HepG2 (cell line): ENCODE measurements around the gene SCUBE1. TPM values are rescaled to one million over a fixed set of nuclear protein-coding genes. Genes with fewer than 3 reads are reported as not detected.

Experiments used
- ARNT ChIP-seq: fragments of 450-650 bp; IDR thresholded peaks from 2 replicates; pipeline ENCODE4 v1.6.1; 2017
- CBX5 ChIP-seq: sonication (generic); formaldehyde crosslinking; IDR thresholded peaks from 2 replicates; pipeline ENCODE4 v1.4.0; 2020; ENCODE audit warnings: missing genetic modification reagents, borderline replicate concordance
- DR1 ChIP-seq: sonication (generic); formaldehyde crosslinking; IDR thresholded peaks from 2 replicates; pipeline ENCODE4 v1.8.0; 2021; ENCODE audit warnings: mild to moderate bottlenecking, missing genetic modification reagents, inconsistent platforms
- HDAC2 ChIP-seq: sonication (generic); formaldehyde crosslinking; IDR thresholded peaks from 2 replicates; pipeline ENCODE4 v1.4.0; 2020; ENCODE audit warnings: missing genetic modification reagents
- HNRNPLL ChIP-seq: fragments of 200-400 bp; formaldehyde crosslinking; IDR thresholded peaks from 2 replicates; pipeline ENCODE4 v1.6.1; 2017; ENCODE audit warnings: mild to moderate bottlenecking, low read depth, low read length; ENCODE audit not compliant: poor library complexity, severe bottlenecking
- RXRB ChIP-seq: IDR thresholded peaks from 2 replicates; pipeline ENCODE4 v1.6.1; 2016; ENCODE audit warnings: borderline replicate concordance, missing genetic modification reagents, missing compliant biosample characterization
- SALL2 ChIP-seq: sonication (generic); formaldehyde crosslinking; IDR thresholded peaks from 2 replicates; pipeline ENCODE4 v1.8.1; 2023; ENCODE audit warnings: mild to moderate bottlenecking, missing genetic modification reagents, inconsistent platforms
- SOX6 ChIP-seq, 2 experiments: fragments of 450-650 bp in 1 of 2; sonication (generic) in 1 of 2; formaldehyde crosslinking in 1 of 2; IDR thresholded peaks; 2 replicates each; pipeline versions ENCODE4 v1.4.0 to v1.6.1; 2017 to 2020; ENCODE audit warnings: antibody characterized with exemption in 1 of 2, mild to moderate bottlenecking in 1 of 2, missing genetic modification reagents in 1 of 2
- U2AF1 ChIP-seq: fragments of 200-400 bp; formaldehyde crosslinking; optimal IDR thresholded peaks from 2 replicates; pipeline ENCODE3; 2017; ENCODE audit warnings: mild to moderate bottlenecking, low read depth, low read length
- ZEB1 ChIP-seq: IDR thresholded peaks from 2 replicates; pipeline ENCODE4 v1.6.1; 2012; ENCODE audit warnings: mild to moderate bottlenecking, low read depth, inconsistent platforms; ENCODE audit not compliant: insufficient replicate concordance
- ZFP37 ChIP-seq: sonication (generic); formaldehyde crosslinking; IDR thresholded peaks from 2 replicates; pipeline ENCODE4 v1.4.0; 2020; ENCODE audit warnings: missing genetic modification reagents, borderline replicate concordance
- ZFP82 ChIP-seq: sonication (generic); formaldehyde crosslinking; IDR thresholded peaks from 2 replicates; pipeline ENCODE4 v1.5.1; 2020; ENCODE audit warnings: mild to moderate bottlenecking, missing genetic modification reagents, borderline replicate concordance
- ZNF432 ChIP-seq: sonication (generic); formaldehyde crosslinking; IDR thresholded peaks from 2 replicates; pipeline ENCODE4 v1.5.0; 2020; ENCODE audit warnings: missing genetic modification reagents, mild to moderate bottlenecking, borderline replicate concordance
- ZNF546 ChIP-seq: sonication (generic); formaldehyde crosslinking; conservative IDR thresholded peaks from 2 replicates; pipeline ENCODE4 v1.8.1; 2023; ENCODE audit warnings: mild to moderate bottlenecking, missing genetic modification reagents
- ZNF549 ChIP-seq: sonication (generic); formaldehyde crosslinking; IDR thresholded peaks from 2 replicates; pipeline ENCODE4 v1.5.0; 2020; ENCODE audit warnings: missing genetic modification reagents
- polyA plus RNA-seq, 8 experiments: library from polyadenylated mRNA; depleted of rRNA in 3 of 8; stranded (reverse) in 7 of 8; unstranded in 1 of 8; fragments of >200 nt; fragmentation: Illumina TruSeq in 4 of 8; extraction: Trizol in 4 of 8; gene quantifications; 2 replicates each; pipeline versions ENCODE4 v1.2.1 to v1.2.3, GENCODE V29; 2011 to 2016; ENCODE audit warnings: low read depth in 4 of 8, missing spikeins in 1 of 8, mixed read lengths in 1 of 8; ENCODE audit not compliant: insufficient read depth in 1 of 8
- total RNA-seq, 5 experiments: library from RNA; depleted of rRNA; stranded (reverse); fragments of >200 nt; fragmentation: Illumina TruSeq; extraction: Trizol; gene quantifications; 2 replicates each; pipeline ENCODE4 v1.2.3, GENCODE V29; 2016; ENCODE audit warnings: low read depth in 1 of 5
- TF ChIP-seq, protein P1 (sequence below): IDR thresholded peaks from 2 replicates; pipeline ENCODE4 v1.6.1; 2016; ENCODE audit warnings: missing genetic modification reagents, missing compliant biosample characterization
- TF ChIP-seq, protein P2 (sequence below): sonication (generic); formaldehyde crosslinking; IDR thresholded peaks from 2 replicates; pipeline ENCODE4 v1.4.0; 2020; ENCODE audit warnings: missing genetic modification reagents
- TF ChIP-seq, protein P3 (sequence below): fragments of 450-650 bp; IDR thresholded peaks from 2 replicates; pipeline ENCODE4 v1.6.1; 2016
- TF ChIP-seq, protein P4 (sequence below): sonication (generic); formaldehyde crosslinking; IDR thresholded peaks from 2 replicates; pipeline ENCODE4 v1.8.0; 2022; ENCODE audit warnings: low read depth, missing genetic modification reagents

The SCUBE1 gene
- total and polyA plus RNA-seq, 2 of the 13 experiments (the other 11 are each of a cell fraction or from before 2014, with no cell fraction given): under 0.01 to 0.05 TPM

DNA sequence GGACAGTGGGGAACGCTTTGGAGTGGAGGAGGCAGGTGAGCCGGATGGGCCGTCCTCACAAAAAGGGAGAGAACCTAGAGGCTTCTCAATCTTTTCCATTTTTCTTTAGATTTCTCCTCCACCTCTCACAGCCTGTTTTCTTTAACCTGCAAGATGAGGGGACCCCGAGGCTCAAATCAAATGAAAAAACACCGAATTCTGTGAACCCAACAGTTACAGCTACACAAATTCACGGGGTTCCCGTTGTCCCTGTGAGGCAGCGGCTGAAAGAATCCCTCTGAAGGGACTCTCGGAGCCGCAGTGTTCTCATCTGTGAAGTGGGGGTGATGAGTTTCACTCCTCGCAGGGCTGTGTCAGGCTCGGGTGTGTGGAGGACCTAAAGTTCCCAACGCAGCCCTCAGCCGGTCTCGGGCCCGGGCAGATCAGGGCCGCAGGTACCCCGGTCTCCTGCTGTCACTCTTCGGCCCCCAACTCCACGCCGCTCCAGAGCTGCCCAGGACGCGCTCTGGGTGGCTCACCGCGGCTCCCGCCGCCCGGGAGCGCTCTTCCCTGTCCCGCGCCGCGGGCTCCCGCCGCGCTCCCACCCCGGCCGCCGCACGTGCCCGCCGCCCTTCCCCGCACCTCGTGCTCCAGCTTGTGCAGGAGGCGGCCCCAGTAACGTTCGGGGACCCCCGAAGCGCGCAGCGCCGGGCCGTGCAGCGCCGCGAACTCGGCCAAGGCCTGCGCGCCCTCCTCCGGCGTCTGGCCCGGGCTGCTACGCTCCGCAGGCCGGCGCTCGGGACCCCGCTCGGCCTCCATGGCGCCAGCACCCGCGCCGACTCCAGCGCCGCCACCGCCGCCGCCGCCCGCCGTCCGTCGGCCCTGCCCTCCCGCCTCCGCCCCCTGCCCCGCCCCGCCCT is 156.7 kb downstream of the SCUBE1 start, which contains the start of gene TTLL12 (continued):
- TF ChIP-seq, protein P1, sequence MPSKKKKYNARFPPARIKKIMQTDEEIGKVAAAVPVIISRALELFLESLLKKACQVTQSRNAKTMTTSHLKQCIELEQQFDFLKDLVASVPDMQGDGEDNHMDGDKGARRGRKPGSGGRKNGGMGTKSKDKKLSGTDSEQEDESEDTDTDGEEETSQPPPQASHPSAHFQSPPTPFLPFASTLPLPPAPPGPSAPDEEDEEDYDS (CRISPR knock-in tag): no peak
- TF ChIP-seq CBX5 (CRISPR knock-in tag): no peak
- no peak for TF ChIP-seq ZFP82
- TF ChIP-seq RXRB (CRISPR knock-in tag): no peak
- TF ChIP-seq U2AF1: no peak
- no peak for TF ChIP-seq ZFP37 (CRISPR knock-in tag)
- TF ChIP-seq, protein P2, sequence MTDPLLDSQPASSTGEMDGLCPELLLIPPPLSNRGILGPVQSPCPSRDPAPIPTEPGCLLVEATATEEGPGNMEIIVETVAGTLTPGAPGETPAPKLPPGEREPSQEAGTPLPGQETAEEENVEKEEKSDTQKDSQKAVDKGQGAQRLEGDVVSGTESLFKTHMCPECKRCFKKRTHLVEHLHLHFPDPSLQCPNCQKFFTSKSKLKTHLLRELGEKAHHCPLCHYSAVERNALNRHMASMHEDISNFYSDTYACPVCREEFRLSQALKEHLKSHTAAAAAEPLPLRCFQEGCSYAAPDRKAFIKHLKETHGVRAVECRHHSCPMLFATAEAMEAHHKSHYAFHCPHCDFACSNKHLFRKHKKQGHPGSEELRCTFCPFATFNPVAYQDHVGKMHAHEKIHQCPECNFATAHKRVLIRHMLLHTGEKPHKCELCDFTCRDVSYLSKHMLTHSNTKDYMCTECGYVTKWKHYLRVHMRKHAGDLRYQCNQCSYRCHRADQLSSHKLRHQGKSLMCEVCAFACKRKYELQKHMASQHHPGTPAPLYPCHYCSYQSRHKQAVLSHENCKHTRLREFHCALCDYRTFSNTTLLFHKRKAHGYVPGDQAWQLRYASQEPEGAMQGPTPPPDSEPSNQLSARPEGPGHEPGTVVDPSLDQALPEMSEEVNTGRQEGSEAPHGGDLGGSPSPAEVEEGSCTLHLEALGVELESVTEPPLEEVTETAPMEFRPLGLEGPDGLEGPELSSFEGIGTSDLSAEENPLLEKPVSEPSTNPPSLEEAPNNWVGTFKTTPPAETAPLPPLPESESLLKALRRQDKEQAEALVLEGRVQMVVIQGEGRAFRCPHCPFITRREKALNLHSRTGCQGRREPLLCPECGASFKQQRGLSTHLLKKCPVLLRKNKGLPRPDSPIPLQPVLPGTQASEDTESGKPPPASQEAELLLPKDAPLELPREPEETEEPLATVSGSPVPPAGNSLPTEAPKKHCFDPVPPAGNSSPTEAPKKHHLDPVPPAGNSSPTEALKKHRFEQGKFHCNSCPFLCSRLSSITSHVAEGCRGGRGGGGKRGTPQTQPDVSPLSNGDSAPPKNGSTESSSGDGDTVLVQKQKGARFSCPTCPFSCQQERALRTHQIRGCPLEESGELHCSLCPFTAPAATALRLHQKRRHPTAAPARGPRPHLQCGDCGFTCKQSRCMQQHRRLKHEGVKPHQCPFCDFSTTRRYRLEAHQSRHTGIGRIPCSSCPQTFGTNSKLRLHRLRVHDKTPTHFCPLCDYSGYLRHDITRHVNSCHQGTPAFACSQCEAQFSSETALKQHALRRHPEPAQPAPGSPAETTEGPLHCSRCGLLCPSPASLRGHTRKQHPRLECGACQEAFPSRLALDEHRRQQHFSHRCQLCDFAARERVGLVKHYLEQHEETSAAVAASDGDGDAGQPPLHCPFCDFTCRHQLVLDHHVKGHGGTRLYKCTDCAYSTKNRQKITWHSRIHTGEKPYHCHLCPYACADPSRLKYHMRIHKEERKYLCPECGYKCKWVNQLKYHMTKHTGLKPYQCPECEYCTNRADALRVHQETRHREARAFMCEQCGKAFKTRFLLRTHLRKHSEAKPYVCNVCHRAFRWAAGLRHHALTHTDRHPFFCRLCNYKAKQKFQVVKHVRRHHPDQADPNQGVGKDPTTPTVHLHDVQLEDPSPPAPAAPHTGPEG (CRISPR knock-in tag): no peak
- TF ChIP-seq, protein P3, sequence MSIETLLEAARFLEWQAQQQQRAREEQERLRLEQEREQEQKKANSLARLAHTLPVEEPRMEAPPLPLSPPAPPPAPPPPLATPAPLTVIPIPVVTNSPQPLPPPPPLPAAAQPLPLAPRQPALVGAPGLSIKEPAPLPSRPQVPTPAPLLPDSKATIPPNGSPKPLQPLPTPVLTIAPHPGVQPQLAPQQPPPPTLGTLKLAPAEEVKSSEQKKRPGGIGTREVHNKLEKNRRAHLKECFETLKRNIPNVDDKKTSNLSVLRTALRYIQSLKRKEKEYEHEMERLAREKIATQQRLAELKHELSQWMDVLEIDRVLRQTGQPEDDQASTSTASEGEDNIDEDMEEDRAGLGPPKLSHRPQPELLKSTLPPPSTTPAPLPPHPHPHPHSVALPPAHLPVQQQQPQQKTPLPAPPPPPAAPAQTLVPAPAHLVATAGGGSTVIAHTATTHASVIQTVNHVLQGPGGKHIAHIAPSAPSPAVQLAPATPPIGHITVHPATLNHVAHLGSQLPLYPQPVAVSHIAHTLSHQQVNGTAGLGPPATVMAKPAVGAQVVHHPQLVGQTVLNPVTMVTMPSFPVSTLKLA: no peak
- TF ChIP-seq DR1 (CRISPR knock-in tag): no peak
- TF ChIP-seq ZNF546: peak; percentile 59; the same call in 1 of the 2 replicates
- TF ChIP-seq, protein P4, sequence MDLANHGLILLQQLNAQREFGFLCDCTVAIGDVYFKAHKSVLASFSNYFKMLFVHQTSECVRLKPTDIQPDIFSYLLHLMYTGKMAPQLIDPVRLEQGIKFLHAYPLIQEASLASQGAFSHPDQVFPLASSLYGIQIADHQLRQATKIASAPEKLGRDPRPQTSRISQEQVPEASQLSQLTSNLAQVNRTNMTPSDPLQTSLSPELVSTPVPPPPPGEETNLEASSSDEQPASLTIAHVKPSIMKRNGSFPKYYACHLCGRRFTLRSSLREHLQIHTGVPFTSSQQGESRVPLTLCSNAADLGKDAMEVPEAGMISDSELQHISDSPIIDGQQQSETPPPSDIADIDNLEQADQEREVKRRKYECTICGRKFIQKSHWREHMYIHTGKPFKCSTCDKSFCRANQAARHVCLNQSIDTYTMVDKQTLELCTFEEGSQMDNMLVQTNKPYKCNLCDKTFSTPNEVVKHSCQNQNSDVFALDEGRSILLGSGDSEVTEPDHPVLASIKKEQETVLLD (CRISPR knock-in tag): no peak
- TF ChIP-seq ARNT: no peak
- no peak for TF ChIP-seq ZEB1
- TF ChIP-seq ZNF549 (CRISPR knock-in tag): no peak
- TF ChIP-seq SALL2 (CRISPR knock-in tag): 0 out of 2 replicates have a peak, but pooled peaks have one; percentile 49
- no peak for TF ChIP-seq HDAC2 (CRISPR knock-in tag)
- no peak for TF ChIP-seq HNRNPLL
- no peak for TF ChIP-seq SOX6 (IDR thresholded peaks at IDR 0.05)
- no peak for TF ChIP-seq SOX6 (CRISPR knock-in tag; IDR thresholded peaks at IDR 0.05)
- TF ChIP-seq ZNF432 (CRISPR knock-in tag): no peak
